ENCODE results near the gene HOXA11.

The HOXA11 gene

DNA sequence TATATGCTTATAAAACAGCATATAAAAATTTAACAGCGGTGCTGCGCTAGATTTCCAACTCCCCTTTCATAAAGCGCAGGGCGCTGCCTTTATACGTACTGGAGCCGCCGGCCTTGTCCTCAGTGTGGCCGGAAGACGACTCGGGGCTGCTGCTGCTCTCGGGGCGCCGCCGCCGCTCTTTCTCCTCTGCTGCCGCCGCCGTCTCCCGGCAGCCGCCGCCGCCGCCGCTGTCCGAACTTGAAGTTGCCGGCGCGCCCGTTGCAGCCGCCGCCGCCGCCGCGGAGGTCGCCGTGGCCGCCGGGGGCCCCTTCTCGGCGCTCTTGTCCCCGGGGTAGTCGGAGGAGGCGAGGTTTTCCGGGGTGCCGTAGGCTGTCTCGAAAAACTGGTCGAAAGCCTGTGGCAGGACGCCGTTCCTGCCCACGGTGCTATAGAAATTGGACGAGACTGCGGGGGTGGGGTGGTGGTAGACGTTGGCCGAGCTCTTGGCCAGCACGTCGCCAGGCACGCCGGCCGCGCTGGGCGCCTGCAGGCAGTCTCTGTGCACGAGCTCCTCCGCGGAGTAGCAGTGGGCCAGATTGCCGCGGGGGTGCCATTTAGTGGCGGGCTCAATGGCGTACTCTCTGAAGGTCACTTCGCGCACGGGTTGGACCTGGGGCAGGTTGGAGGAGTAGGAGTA lies 557 bp downstream of the HOXA11 start:
- Mint-ChIP-seq H3K36me3 (peaks cover 6 to 10% of the 10 kb centered on the region in 2 donors), H3K27ac (peak overlapping the region; percentile 98), H3K27me3 (peaks cover 63 to 88% of the 10 kb centered on the region in 2 donors), H3K9me3 (no peaks in the 10 kb centered on the region), H3K4me1 (peaks cover 34 to 51% of the 10 kb centered on the region in 2 donors), H3K4me3 (peak overlapping the region; percentile 75 to 76)
- DNase-seq, result no peak
- ATAC-seq (replicated peaks), result no peak

DNA sequence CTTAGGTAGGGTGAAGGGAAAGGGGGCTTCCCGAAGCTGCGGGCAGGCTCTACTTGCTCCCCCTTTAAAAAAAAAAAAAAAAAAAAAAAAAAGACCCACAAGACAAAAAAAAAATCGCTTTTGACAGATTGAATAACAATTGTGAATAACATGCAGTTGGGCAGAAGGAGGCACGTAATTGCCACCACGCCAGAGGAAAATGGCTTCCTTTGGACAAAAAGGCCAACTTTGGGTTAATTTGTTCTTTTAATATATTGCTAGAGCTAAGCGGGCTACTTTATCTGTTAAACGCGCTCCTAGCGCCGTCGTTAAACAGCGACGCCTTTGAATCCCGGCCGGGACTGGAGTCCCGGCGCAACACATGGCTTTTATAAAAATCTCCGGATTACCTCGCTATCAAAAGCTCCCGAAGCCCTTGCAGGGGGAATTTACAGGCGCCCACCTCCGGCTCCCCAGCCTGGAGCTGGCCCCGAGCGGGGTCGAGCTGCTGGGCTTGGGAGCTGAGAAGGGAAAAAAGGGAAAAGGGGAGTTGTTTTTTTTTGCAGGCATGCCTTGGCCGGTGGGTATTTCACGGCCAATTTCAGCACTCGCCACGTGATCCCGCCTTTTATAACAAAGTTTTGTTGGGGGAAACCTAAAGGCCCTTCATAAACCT lies 1.2 kb downstream of the HOXA11 start:
- Mint-ChIP-seq H3K27ac (peak overlapping the region; percentile 83), H3K4me1 (peaks cover 31 to 47% of the 10 kb centered on the region in 2 donors), H3K9me3 (no peaks in the 10 kb centered on the region), H3K27me3 (peaks cover 62 to 88% of the 10 kb centered on the region in 2 donors), H3K36me3 (peaks cover 6 to 10% of the 10 kb centered on the region in 2 donors), H3K4me3 (peak overlapping the region; percentile 75 to 76)
- ATAC-seq (replicated peaks), result no peak
- no peak for DNase-seq

DNA sequence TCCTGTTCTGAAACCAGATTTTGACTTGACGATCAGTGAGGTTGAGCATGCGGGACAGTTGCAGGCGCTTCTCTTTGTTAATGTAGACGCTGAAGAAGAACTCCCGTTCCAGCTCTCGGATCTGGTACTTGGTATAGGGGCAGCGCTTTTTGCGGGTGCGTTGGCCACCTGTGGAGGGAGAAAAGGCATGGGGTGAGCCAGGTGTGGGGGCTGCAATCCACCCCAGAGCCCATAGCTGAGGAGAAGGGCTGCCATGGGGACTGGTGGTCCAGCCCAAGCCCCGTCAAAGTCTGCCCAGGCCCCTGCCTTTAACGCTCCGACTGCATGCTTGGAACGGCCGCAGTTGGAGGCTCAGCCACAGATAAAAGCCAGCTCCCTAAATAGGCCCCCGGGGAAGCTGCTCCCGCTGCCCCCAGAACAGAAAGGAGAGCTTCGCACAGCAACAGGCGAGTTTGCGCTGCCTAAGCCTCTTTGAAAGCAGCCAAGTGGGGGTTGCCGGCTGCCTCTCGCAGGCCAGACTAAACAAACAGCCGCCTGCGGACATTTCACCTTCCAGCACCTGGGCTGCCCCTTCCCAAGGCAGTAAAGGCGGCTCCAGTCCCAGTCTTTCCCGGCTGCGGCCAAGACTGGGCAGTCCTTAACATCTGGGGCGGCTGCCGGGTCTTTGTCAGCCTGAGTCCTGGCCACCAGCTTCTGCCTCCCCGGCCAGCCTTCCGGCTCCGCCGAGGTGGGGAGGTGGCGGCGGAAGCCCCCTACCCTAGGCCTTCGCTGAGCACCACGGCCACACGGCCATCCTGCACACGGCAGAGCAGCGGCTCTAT lies 2.0 kb downstream of the HOXA11 start:
- Mint-ChIP-seq H3K36me3 (peaks cover 6 to 10% of the 10 kb centered on the region in 2 donors), H3K27me3 (peaks cover 58 to 88% of the 10 kb centered on the region in 2 donors), H3K4me3 (peak overlapping the region in 1 of 2 donors; percentile 19), H3K27ac (peak overlapping the region; percentile 52), H3K4me1 (peaks cover 23 to 40% of the 10 kb centered on the region in 2 donors), H3K9me3 (no peaks in the 10 kb centered on the region)
- ATAC-seq (replicated peaks) (no peak), DNase-seq (no peak)

DNA sequence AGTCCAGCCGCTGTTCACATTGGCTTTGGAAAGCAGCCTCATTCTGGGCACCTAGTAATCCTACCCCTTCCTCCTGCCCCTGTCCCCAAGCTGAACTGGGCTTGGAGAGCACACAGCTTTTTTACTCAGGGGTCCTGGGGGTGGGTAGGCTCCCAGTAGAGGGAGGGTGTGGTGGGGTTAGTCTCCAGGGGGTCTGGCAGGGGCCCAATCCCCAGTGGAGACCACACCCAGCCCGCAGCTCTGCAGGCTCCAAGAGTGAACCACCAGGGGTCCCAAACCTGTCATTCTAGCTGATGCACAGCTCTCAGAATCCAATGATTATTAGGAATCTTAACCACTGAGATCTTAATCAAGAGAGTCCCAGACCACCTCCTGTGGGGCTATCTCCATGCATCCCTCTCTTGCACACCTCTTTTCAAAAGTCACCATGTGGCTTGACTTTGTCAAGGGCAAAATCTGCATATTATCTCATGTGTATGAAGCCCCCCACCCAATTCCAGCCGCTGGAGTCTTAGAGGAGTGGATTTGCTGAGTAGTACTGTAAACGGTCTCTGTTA lies 2.7 kb downstream of the HOXA11 start:
- Mint-ChIP-seq H3K27me3 (peaks cover 57 to 88% of the 10 kb centered on the region in 2 donors), H3K9me3 (no peaks in the 10 kb centered on the region), H3K27ac (no peak overlapping the region), H3K4me3 (no peak overlapping the region), H3K4me1 (peaks cover 19 to 35% of the 10 kb centered on the region in 2 donors), H3K36me3 (peaks cover 6 to 10% of the 10 kb centered on the region in 2 donors)
- ATAC-seq (replicated peaks), result no peak
- no peak for DNase-seq

DNA sequence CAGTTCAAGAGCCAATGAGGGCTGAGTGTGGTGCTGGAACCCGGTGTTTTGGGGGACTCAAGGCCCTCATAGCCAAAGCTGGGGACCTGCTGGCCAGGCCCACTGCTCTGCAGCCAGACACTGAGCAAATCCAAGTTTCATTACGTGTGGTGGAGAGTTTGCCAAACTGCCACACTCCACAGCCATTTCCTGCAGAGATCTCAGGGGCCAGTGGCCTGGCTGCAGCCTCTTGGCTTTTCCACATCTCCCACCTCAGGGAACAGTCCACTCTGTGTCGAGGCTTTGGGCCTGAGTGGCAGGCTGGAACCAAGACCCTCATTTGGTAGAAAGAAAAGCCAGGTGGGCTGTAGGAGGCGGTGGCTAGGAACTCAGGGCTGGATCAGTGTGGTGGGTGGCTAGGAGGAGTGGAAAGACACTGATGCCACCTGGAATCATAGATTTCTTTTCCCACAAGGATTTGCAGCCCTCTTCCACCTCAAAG lies 3.2 kb downstream of the HOXA11 start:
- Mint-ChIP-seq H3K4me1 (peaks cover 17 to 35% of the 10 kb centered on the region in 2 donors), H3K27ac (no peak overlapping the region), H3K36me3 (peaks cover 6 to 10% of the 10 kb centered on the region in 2 donors), H3K4me3 (no peak overlapping the region), H3K27me3 (peaks cover 58 to 89% of the 10 kb centered on the region in 2 donors), H3K9me3 (no peaks in the 10 kb centered on the region)
- ATAC-seq (replicated peaks) (no peak), DNase-seq (no peak)

DNA sequence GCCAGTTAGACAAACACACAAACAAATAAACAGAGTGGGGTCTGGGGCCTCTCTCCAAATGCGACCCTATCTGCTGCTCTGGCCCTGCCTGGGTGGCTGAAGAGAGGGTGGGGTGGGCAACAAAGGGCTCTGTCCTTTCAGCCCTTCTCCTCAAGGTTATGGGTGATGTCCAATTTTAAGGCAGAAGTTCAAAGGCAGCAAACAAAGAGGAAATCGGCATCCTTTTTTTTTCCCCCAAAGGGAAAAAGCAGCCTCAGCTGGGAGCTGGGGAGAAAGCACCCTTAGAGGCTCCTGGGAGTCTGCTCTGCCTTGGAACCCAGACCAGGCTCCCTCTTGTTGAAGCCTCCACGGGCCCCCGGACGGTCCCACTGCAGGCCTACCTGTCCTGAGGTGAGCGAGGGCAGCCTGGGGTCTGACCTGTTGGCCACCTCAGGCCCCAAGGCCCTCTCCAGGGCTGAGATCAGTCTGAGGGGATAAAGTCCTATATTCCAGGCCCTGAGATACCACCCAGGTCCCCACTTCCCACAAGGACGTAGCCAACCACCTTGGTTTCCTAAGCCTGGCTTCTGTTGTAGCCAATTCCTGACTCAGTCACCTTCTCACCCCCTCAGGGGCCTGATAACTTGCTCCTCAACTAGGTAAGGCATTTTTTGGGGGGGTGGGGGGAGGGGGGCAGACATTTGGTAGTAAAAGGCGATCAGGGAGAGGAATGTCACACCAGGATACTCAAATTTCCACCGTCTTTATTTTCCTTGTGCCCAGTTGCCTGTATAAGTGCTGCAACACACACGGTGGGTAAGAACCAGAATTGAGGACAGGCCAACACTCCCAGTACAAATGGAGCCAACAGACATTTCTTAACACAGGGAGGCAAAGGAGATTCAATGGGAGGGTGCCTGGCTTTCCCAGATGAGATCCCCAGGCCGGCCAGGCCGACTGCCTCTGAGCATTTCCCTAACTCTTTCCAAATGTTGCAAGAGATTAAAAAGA lies 4.3 kb downstream of the HOXA11 start:
- no peak overlapping the region for H3K27ac Mint-ChIP-seq
- peaks cover under 1 to 6% of the 10 kb centered on the region in 2 donors for H3K36me3 Mint-ChIP-seq

DNA sequence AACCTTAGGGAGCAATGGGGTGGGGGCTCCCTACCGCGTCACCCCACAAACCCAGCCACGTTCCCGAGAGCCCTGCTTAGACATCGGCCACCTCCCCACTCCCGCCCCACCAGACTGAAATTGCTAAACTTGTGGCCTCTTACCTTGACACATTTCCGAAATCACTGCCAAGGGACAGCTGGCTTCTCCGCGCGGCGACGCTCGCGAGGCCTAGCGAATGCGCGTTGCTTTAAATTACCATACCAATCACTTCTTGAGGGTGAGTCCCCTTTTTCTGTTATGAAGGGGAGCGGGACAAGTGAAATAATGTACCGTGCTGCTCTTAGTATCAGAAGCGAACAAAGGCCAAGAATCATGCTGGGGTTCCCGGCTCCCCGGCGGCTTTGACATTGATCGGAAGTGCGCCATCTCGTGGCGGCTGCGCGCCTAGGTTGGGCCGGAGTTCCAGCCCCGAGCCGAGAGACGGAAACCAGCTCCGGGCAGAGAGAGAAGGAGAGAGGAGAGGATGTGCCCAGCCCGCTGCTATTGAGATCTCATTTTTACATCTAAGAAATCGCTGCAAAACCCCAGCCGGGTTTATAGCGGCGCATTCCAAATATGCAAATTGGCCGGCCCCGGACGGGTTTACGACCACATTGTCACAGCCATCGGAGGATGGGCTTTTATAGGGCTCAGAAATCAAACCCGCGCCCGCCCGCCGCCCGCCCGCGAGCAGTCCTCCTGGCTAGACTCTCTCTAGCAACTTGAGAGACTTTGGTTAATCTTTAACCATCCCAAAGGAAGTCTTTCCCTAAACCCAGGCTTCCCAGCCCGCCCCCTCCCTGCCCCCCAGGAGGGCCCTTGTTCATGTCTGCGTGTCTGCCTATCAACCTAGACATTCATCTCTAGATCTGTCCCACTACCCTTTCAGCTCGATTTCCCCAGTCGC lies 5.3 kb downstream of the HOXA11 start:
- Mint-ChIP-seq H3K9me3 (no peaks in the 10 kb centered on the region), H3K27ac (peak overlapping the region; percentile 63), H3K36me3 (peaks cover 0 to 1% of the 10 kb centered on the region in 2 donors), H3K27me3 (peaks cover 56 to 90% of the 10 kb centered on the region in 2 donors), H3K4me1 (peaks cover 8 to 21% of the 10 kb centered on the region in 2 donors), H3K4me3 (peak overlapping the region; percentile 47 to 68)
- no peak for DNase-seq
- ATAC-seq (replicated peaks), result peak; percentile 49 to 69

More for the DNA sequence above, 4.3 kb downstream of the HOXA11 start:
- DNase-seq (no peak), ATAC-seq (replicated peaks) (no peak)
- peaks cover 58 to 90% of the 10 kb centered on the region in 2 donors for H3K27me3 Mint-ChIP-seq
- peak overlapping the region in 1 of 2 donors; percentile 51 for H3K4me3 Mint-ChIP-seq
- H3K4me1 Mint-ChIP-seq, result peaks cover 12 to 27% of the 10 kb centered on the region in 2 donors
- no peaks in the 10 kb centered on the region for H3K9me3 Mint-ChIP-seq

DNA sequence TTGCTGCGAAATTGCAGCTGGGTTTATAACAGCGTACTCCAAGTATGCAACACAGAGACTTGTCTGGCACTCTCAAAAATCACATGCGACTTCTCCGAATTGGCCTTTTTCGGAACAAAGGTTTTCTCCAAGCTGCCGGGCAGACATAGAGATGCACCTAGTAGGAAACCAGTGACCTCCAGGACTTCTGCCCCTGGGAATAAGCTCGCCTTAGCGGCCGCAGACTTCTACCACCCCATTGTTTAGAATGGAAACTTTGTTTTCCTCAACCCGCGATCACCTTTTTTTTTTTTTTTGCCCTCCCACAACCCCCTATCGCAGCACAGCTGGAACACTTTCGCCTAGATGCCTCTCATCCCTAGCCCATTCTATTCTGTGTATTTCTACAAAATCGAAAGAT lies 6.0 kb downstream of the HOXA11 start:
- ATAC-seq (replicated peaks) (no peak), DNase-seq (no peak)
- peak overlapping the region; percentile 14 for H3K27ac Mint-ChIP-seq
- no peak overlapping the region for H3K4me3 Mint-ChIP-seq
- peaks cover 6 to 24% of the 10 kb centered on the region in 2 donors for H3K4me1 Mint-ChIP-seq
- H3K27me3 Mint-ChIP-seq, result peaks cover 55 to 86% of the 10 kb centered on the region in 2 donors
- no peaks in the 10 kb centered on the region for H3K9me3 Mint-ChIP-seq
- H3K36me3 Mint-ChIP-seq, result no peaks in the 10 kb centered on the region

DNA sequence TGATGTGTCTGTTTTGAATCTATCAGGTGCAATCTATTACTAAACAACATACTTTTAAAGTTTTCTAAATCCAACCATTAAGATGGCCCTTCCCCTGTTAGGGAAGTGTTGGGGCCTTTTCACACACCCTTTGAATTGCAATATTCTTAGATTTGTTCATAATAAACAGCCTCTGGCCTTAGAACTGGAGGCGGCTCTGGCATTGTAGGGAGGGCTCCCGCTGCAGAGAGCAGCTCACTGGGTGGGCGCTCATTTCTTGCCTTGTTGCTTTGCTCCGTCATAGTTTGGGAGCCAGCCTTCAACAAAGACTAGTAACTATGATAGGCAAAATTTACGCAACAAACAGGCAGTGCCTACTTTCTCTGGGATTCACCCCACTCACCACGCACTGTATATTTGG lies 6.7 kb downstream of the HOXA11 start:
- ATAC-seq (replicated peaks) (no peak), DNase-seq (no peak)
- H3K4me1 Mint-ChIP-seq, result peaks cover 6 to 27% of the 10 kb centered on the region in 2 donors

DNA sequence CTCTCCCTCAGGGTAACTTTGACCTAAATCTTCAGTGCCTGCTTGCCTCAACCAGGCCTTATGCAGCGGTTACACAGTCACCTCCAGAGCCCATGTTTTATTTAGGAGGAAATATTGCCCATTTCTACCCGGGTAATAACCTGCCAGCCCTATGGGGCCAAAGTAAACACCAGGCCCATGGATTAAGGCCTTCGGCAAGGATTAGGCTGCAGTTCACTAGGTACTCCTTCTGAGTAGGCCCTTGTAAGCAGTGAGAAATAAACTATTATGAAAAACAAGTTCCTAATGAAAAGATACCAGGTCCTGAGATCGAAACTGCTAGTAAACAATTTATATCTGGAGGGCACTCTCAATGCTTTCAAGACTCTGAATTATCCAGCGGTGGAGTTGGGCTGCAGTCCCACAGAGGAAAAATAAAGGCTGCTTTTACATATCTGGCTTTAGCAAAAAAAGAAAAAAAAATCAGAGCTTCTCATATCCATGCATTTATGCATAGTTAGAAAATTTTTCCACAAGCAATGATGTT lies 7.2 kb downstream of the HOXA11 start:
- no peaks in the 10 kb centered on the region for H3K9me3 Mint-ChIP-seq
- H3K27me3 Mint-ChIP-seq, result peaks cover 54 to 81% of the 10 kb centered on the region in 2 donors
- H3K27ac Mint-ChIP-seq, result no peak overlapping the region
- H3K4me1 Mint-ChIP-seq, result peaks cover 7 to 27% of the 10 kb centered on the region in 2 donors
- ATAC-seq (replicated peaks) (no peak), DNase-seq (no peak)
- no peak overlapping the region for H3K4me3 Mint-ChIP-seq
- no peaks in the 10 kb centered on the region for H3K36me3 Mint-ChIP-seq

More for the DNA sequence above, 6.7 kb downstream of the HOXA11 start:
- H3K4me3 Mint-ChIP-seq, result no peak overlapping the region
- H3K27me3 Mint-ChIP-seq, result peaks cover 55 to 84% of the 10 kb centered on the region in 2 donors
- no peaks in the 10 kb centered on the region for H3K36me3 Mint-ChIP-seq
- H3K9me3 Mint-ChIP-seq, result no peaks in the 10 kb centered on the region
- H3K27ac Mint-ChIP-seq, result no peak overlapping the region

DNA sequence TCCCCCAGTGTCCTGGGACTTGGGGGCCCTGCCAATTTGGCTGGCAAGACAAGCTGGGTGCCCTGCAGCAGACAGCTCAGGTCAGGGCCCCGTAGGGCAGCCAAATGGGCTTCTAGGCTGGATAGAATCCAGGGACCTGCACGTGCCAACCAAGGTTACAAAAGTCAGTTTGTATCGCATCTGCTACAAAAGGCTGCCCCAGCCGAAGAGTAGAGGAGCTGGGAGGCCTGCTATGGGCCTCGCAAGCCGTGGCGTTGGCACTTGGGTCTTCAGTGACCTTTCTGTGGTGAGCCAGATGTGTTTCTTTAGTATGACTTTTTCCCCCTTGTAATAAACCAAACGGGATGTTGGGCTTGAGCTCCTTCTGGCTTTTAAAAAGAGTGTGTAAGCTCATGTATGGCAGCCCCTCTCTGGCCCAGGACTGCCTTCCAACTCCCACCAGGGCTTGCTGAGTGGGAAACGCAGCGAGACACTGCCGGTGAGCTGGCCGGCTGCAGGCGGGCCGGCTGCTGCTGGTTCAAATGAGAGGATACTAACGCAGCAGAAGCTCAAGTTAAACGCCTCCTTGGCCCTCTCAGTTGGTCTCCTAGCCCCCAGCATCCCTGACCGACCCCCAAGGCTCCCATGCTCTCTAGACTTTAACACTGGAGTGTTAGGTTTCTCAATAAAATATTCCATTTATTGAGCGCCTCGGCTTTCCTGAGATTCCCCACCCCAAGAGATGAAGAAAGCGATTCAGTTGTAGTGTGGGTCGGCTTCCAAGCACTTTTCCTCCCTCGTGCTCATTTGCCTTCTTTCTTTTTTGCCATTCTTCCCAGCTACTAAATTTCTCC lies 7.9 kb downstream of the HOXA11 start:
- Mint-ChIP-seq H3K27ac (no peak overlapping the region), H3K27me3 (peaks cover 54 to 81% of the 10 kb centered on the region in 2 donors), H3K4me3 (no peak overlapping the region), H3K36me3 (peaks cover 3% of the 10 kb centered on the region in 2 donors), H3K9me3 (peaks cover 0 to 2% of the 10 kb centered on the region in 2 donors), H3K4me1 (peaks cover 10 to 30% of the 10 kb centered on the region in 2 donors)
- DNase-seq (no peak), ATAC-seq (replicated peaks) (no peak)
